Esophagus muscularis mucosa (tissue), 4 donors: ENCODE measurements around the gene STAT1. TPM values are rescaled to one million over a fixed set of nuclear protein-coding genes. Genes with fewer than 3 reads are reported as not detected.
A peak's percentile ranks its signal among the peaks of the same experiment; 100 is the strongest.

Experiments
- DNase-seq: peaks from one replicate; pipeline ENCODE4 v3.0.0-alpha.2; 2017; ENCODE audit errors: extremely low spot score
- H3K27ac ChIP-seq, 4 donors: fragments of 200-600 bp; sonication (generic); replicated peaks in 1 of 4; 1 replicate in 3 of 4; 2 replicates in 1 of 4; pipeline ENCODE4 v1.5.1; 2016 to 2019; ENCODE audit warnings: mild to moderate bottlenecking in 1 of 4
- H3K27me3 ChIP-seq, 4 donors: fragments of 200-600 bp; sonication (generic); one replicate each; pipeline versions ENCODE4 v1.5.1 to v1.6.0; 2016 to 2019
- H3K36me3 ChIP-seq, 4 donors: fragments of 200-600 bp; sonication (generic); one replicate each; pipeline ENCODE4 v1.5.1; 2016 to 2019
- H3K4me1 ChIP-seq, 4 donors: fragments of 200-600 bp; sonication (generic); one replicate each; pipeline ENCODE4 v1.5.1; 2016 to 2019
- H3K4me3 ChIP-seq, 4 donors: fragments of 200-600 bp; sonication (generic); 1 replicate in 2 of 4; 2 replicates in 2 of 4; pipeline ENCODE4 v1.5.1; 2016 to 2019; ENCODE audit warnings: mild to moderate bottlenecking in 4 of 4, moderate library complexity in 1 of 4
- H3K9me3 ChIP-seq, 4 donors: fragments of 200-600 bp; sonication (generic); 1 replicate in 3 of 4; 2 replicates in 1 of 4; pipeline ENCODE4 v1.5.1; 2016 to 2019
- EP300 ChIP-seq: sonication (generic); formaldehyde crosslinking; IDR thresholded peaks from one replicate; pipeline ENCODE4 v1.6.1; 2017; ENCODE audit warnings: antibody characterized with exemption
- POLR2A ChIP-seq: fragments of 450-650 bp; IDR thresholded peaks from one replicate; pipeline ENCODE4 v1.6.1; 2017; ENCODE audit warnings: antibody characterized with exemption, moderate library complexity, mild to moderate bottlenecking, low read depth
- POLR2AphosphoS5 ChIP-seq, 2 donors: sonication (generic); formaldehyde crosslinking; IDR thresholded peaks; one replicate each; pipeline ENCODE4 v1.6.1; 2017; ENCODE audit warnings: antibody characterized with exemption in 2 of 2
- WGBS: methylation state at CpG from one replicate; pipeline ENCODE4 v1.1.5; 2018; 5-methylcytosine and 5-hydroxymethylcytosine counted together
- intact Hi-C: fragments of 100-400 bp; cut with DNase I; formaldehyde crosslinking; loops from one replicate; pipeline ENCODE4 v1.15.1; 2023
- total RNA-seq, 4 donors: library from RNA; depleted of rRNA; stranded (reverse); fragments of >200 nt; gene quantifications; one replicate each; pipeline versions ENCODE4 v1.1.0 to v1.2.1, GENCODE V29; 2016
- TF ChIP-seq, protein P1 (sequence below), 3 experiments: fragments of 200-600 bp in 2 of 3; fragments of 450-650 bp in 1 of 3; sonication (generic) in 2 of 3; IDR thresholded peaks; one replicate each; pipeline ENCODE4 v1.5.1; 2017 to 2019; ENCODE audit warnings: antibody characterized with exemption in 3 of 3, mild to moderate bottlenecking in 2 of 3, moderate library complexity in 1 of 3

STAT1 gene
- total RNA-seq, 4 donors from 2014 or later = 44.2 to 57.3 (median 48.6) TPM

DNA sequence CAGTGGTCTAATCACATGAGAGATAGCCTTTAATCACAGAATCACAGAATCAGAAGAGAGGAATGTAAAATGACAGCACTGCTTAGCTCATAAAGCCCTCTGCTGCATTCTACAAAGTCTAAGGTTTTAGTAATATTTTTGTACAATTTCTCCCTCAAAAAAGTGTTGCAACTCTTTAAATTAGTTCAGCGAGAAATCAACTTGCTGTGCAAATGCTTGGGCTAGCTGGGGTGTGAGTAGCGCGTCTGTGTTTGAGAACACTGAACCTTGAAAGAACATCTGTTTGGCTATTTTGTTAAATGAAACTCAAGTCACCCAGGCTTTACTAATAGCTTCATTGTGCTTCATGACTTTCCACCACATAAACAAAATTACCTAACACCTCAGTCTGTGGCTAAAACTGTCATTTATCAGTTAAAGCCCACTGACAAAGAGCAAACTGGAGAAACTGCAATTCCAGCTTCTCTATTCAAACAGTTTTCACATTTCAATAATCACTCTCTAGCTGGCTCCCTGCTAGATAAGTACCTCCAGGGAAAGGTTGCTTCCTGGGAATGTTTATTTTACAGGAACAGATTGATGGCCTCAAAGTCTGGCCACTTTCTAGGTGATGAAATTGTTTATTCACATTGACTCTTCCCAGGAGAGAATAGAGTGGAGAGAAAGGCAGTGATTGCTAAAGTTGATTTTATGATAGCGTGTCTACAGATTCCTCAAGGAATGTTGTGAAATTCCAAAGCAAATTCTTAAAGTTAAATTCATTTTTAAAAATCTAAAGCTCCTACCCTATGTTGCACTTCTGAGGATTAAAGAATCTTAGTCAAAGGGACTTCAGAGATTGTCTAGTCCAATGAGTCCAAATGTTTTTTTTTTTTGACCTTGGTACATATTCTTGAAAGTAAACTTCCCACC, 36.0 kb upstream of the STAT1 start:
- TF ChIP-seq EP300 (no peak), POLR2AphosphoS5 (IDR thresholded peaks at IDR 0.05) (peak in 1 of 2 donors; percentile 43), POLR2A (no peak)
- TF ChIP-seq, protein P1, sequence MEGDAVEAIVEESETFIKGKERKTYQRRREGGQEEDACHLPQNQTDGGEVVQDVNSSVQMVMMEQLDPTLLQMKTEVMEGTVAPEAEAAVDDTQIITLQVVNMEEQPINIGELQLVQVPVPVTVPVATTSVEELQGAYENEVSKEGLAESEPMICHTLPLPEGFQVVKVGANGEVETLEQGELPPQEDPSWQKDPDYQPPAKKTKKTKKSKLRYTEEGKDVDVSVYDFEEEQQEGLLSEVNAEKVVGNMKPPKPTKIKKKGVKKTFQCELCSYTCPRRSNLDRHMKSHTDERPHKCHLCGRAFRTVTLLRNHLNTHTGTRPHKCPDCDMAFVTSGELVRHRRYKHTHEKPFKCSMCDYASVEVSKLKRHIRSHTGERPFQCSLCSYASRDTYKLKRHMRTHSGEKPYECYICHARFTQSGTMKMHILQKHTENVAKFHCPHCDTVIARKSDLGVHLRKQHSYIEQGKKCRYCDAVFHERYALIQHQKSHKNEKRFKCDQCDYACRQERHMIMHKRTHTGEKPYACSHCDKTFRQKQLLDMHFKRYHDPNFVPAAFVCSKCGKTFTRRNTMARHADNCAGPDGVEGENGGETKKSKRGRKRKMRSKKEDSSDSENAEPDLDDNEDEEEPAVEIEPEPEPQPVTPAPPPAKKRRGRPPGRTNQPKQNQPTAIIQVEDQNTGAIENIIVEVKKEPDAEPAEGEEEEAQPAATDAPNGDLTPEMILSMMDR (IDR thresholded peaks at IDR 0.05) = no peak
- Histone ChIP-seq H3K27me3 (peaks cover 0 to 5% (median 1%) of the 10 kb centered on the region in 4 donors), H3K36me3 (no peaks in the 10 kb centered on the region), H3K4me1 (peaks cover 0 to 43% (median 22%) of the 10 kb centered on the region in 4 donors), H3K9me3 (no peaks in the 10 kb centered on the region), H3K27ac (peak overlapping the region; percentile 44 to 67 (median 52)), H3K4me3 (no peak overlapping the region)
- WGBS = 43% methylated on average over 4 of the region's 4 CpGs
- no peak for DNase-seq
- intact Hi-C loops = loop anchor here (5.0 kb wide), 3 partner anchors 107 to 472 kb away; no protein-coding TSS in a partner anchor

- TF ChIP-seq POLR2A (no peak), POLR2AphosphoS5 (IDR thresholded peaks at IDR 0.05) (no peak), EP300 (no peak)
- TF ChIP-seq, protein P1 (IDR thresholded peaks at IDR 0.05) = no peak
- Histone ChIP-seq H3K4me3 (no peak overlapping the region), H3K27ac (no peak overlapping the region), H3K9me3 (no peaks in the 10 kb centered on the region), H3K27me3 (peaks cover 0 to 3% (median 0%) of the 10 kb centered on the region in 4 donors), H3K4me1 (peaks cover 0 to 43% (median 22%) of the 10 kb centered on the region in 4 donors), H3K36me3 (no peaks in the 10 kb centered on the region)
- intact Hi-C loops = no loop called here
- WGBS = 99% methylated on average over 3 of the region's 3 CpGs
- no peak for DNase-seq
Measured at GRCh38 chr2:191048073-191048472, 34.1 kb upstream of the STAT1 start.

DNA sequence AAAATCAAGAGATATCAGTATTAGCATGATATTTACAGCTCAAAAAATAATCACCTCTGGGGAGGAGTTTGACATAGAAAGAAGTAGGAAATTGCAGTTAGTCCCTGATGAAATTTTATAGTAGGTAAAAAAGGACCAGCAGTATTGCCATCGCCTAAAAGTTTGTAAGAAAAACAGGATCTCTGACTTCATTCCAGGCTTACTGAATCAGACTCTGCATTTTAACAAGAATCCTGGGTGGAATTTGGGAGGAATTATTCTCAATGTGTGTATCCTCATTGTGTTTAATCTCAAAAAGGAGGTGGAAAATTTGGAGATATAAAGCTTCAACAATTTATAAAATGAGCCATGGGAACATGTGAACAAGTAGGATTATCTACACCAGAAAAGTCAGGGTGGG, 31.2 kb upstream of the STAT1 start:
- Histone ChIP-seq H3K27me3 (peaks cover 0 to 3% (median 0%) of the 10 kb centered on the region in 4 donors), H3K9me3 (no peaks in the 10 kb centered on the region), H3K36me3 (no peaks in the 10 kb centered on the region), H3K27ac (no peak overlapping the region), H3K4me3 (no peak overlapping the region), H3K4me1 (peaks cover 0 to 17% (median 8%) of the 10 kb centered on the region in 4 donors)
- intact Hi-C loops = no loop called here
- TF ChIP-seq EP300 (no peak), POLR2AphosphoS5 (IDR thresholded peaks at IDR 0.05) (no peak), POLR2A (no peak)
- TF ChIP-seq, protein P1 (IDR thresholded peaks at IDR 0.05) = no peak
- DNase-seq = no peak
- 88% methylated on average over 1 of the region's 1 CpG for WGBS

- DNase-seq = no peak
- TF ChIP-seq POLR2A (no peak), EP300 (no peak), POLR2AphosphoS5 (IDR thresholded peaks at IDR 0.05) (no peak)
- TF ChIP-seq, protein P1 (IDR thresholded peaks at IDR 0.05) = no peak
- no peaks in the 10 kb centered on the region for H3K9me3 ChIP-seq
- no peaks in the 10 kb centered on the region for H3K4me1 ChIP-seq
- H3K27ac ChIP-seq = no peak overlapping the region
- no peak overlapping the region for H3K4me3 ChIP-seq
- no peaks in the 10 kb centered on the region for H3K36me3 ChIP-seq
- intact Hi-C loops = no loop called here
- 85% methylated on average over 3 of the region's 3 CpGs for WGBS
- H3K27me3 ChIP-seq = peaks cover 0 to 3% (median 0%) of the 10 kb centered on the region in 4 donors
Measured at GRCh38 chr2:191043438-191043837, 29.5 kb upstream of the STAT1 start.
